SH-SY5Y (cell line): ENCODE results near the gene TMPRSS3.

Experiments used
- GATA2 ChIP-seq: IDR thresholded peaks from 2 replicates; pipeline ENCODE4 v1.6.1; 2011; ENCODE audit warnings: mild to moderate bottlenecking, low read depth, low read length
- GATA3 ChIP-seq: IDR thresholded peaks from 2 replicates; pipeline ENCODE4 v1.6.1; 2011; ENCODE audit warnings: low read depth, mild to moderate bottlenecking, low read length, moderate library complexity

- no peak for TF ChIP-seq GATA3
- TF ChIP-seq GATA2 = no peak
Measured at GRCh38 chr21:42404539-42404938, 8.7 kb upstream of the TMPRSS3 start.
